Stimulated activated CD8-positive, alpha-beta memory T cell treated with anti-CD3 and anti-CD28 coated beads, Interleukin-7, amount 100 ng/mL, for 24 hours (primary cell): Measurements from ENCODE around the gene GREB1L.
"Not testable (repeated sequence)": the region's sequence is repeated elsewhere in the genome, so short reads cannot be mapped to it uniquely, and the experiment has no call there.

ENCODE experiments used
- DNase-seq: peaks from one replicate; pipeline ENCODE4 v3.0.0-alpha.2; 2020; ENCODE audit warnings: low read depth

GREB1L gene

GRCh38 chr18:21366896-21367295, 124.9 kb downstream of the GREB1L start:
- no peak for DNase-seq

- DNase-seq = no peak
These were observed 127.1 kb downstream of the GREB1L start for GRCh38 chr18:21369146-21369545.

GRCh38 chr18:21369597-21369996, 127.6 kb downstream of the GREB1L start:
- DNase-seq = not testable (repeated sequence)

- no peak for DNase-seq
These were observed 141.0 kb downstream of the GREB1L start for GRCh38 chr18:21383031-21383430.

GRCh38 chr18:21386523-21387240, 144.7 kb downstream of the GREB1L start:
- no peak for DNase-seq

GRCh38 chr18:21387886-21388285, 145.9 kb downstream of the GREB1L start:
- no peak for DNase-seq

- no peak for DNase-seq
These were observed 147.3 kb downstream of the GREB1L start for GRCh38 chr18:21389283-21389682.

- no peak for DNase-seq
These were observed 147.9 kb downstream of the GREB1L start for GRCh38 chr18:21389903-21390302.

- no peak for DNase-seq
These were observed 149.1 kb downstream of the GREB1L start for GRCh38 chr18:21391074-21391673.

GRCh38 chr18:21393986-21394385, 152.0 kb downstream of the GREB1L start:
- DNase-seq = no peak

GRCh38 chr18:21398121-21398520, 156.1 kb downstream of the GREB1L start:
- DNase-seq = no peak

- no peak for DNase-seq
These were observed 160.2 kb downstream of the GREB1L start for GRCh38 chr18:21402272-21402671.

GRCh38 chr18:21404426-21404825, 162.4 kb downstream of the GREB1L start:
- DNase-seq = no peak

GRCh38 chr18:21406116-21406515, 164.1 kb downstream of the GREB1L start:
- no peak for DNase-seq

- DNase-seq = no peak
These were observed 166.6 kb downstream of the GREB1L start for GRCh38 chr18:21408681-21409080.

GRCh38 chr18:21433436-21433835, 191.4 kb downstream of the GREB1L start:
- DNase-seq = no peak

- no peak for DNase-seq
These were observed 197.4 kb downstream of the GREB1L start for GRCh38 chr18:21439431-21439846.

- no peak for DNase-seq
These were observed 199.6 kb downstream of the GREB1L start for GRCh38 chr18:21441670-21442069.

GRCh38 chr18:21443776-21444464, 201.9 kb downstream of the GREB1L start:
- DNase-seq = no peak

GRCh38 chr18:21444465-21445212, 202.6 kb downstream of the GREB1L start:
- DNase-seq = no peak

GRCh38 chr18:21448299-21448698, 206.3 kb downstream of the GREB1L start:
- no peak for DNase-seq
